Skeletal muscle satellite cell (primary cell): ENCODE measurements around the gene ARHGAP12.

ENCODE experiments used
- H3K27me3 ChIP-seq: 2 replicates; pipeline ENCODE4 v1.7.0; 2013; ENCODE audit warnings: low read length; ENCODE audit not compliant: control insufficient read depth, insufficient read depth
- H3K36me3 ChIP-seq: 2 replicates; pipeline ENCODE4 v1.7.0; 2013; ENCODE audit warnings: mild to moderate bottlenecking, control low read depth, low read length; ENCODE audit not compliant: insufficient read depth
- H3K4me1 ChIP-seq: 2 replicates; pipeline ENCODE4 v1.7.0; 2013; ENCODE audit warnings: low read length; ENCODE audit not compliant: control insufficient read depth, insufficient read depth
- H3K4me2 ChIP-seq: 2 replicates; pipeline ENCODE4 v1.7.0; 2013; ENCODE audit warnings: mild to moderate bottlenecking, low read length
- H3K4me3 ChIP-seq: 2 replicates; pipeline ENCODE4 v1.7.0; 2013; ENCODE audit warnings: low read length
- H3K9ac ChIP-seq: 2 replicates; pipeline ENCODE4 v1.7.0; 2013; ENCODE audit warnings: mild to moderate bottlenecking, low read depth, low read length, moderate library complexity
- H3K9me3 ChIP-seq: replicated peaks from 2 replicates; pipeline ENCODE4 v1.7.0; 2013; ENCODE audit warnings: mild to moderate bottlenecking, control low read depth, low read length

ARHGAP12 gene

GRCh38 chr10:31944071-31944433 lies 15.4 kb upstream of the ARHGAP12 start:
- no peak overlapping the region for H3K4me2 ChIP-seq
- no peak overlapping the region for H3K9ac ChIP-seq
- H3K4me1 ChIP-seq, result peaks cover 51% of the 10 kb centered on the region
- no peak overlapping the region for H3K4me3 ChIP-seq
- H3K27me3 ChIP-seq, result no peaks in the 10 kb centered on the region
- H3K9me3 ChIP-seq, result no peaks in the 10 kb centered on the region
- H3K36me3 ChIP-seq, result no peaks in the 10 kb centered on the region

GRCh38 chr10:31942892-31943291 lies 14.3 kb upstream of the ARHGAP12 start:
- no peaks in the 10 kb centered on the region for H3K27me3 ChIP-seq
- H3K9ac ChIP-seq, result no peak overlapping the region
- H3K36me3 ChIP-seq, result no peaks in the 10 kb centered on the region
- H3K4me1 ChIP-seq, result peaks cover 46% of the 10 kb centered on the region
- H3K4me2 ChIP-seq, result no peak overlapping the region
- H3K9me3 ChIP-seq, result no peaks in the 10 kb centered on the region
- H3K4me3 ChIP-seq, result no peak overlapping the region

- Histone ChIP-seq H3K9ac (no peak overlapping the region), H3K4me2 (no peak overlapping the region), H3K4me3 (no peak overlapping the region), H3K36me3 (no peaks in the 10 kb centered on the region), H3K4me1 (peaks cover 43% of the 10 kb centered on the region), H3K9me3 (no peaks in the 10 kb centered on the region), H3K27me3 (no peaks in the 10 kb centered on the region)
Observed at GRCh38 chr10:31942435-31942834, 13.8 kb upstream of the ARHGAP12 start.

GRCh38 chr10:31940839-31941653 lies 12.4 kb upstream of the ARHGAP12 start:
- Histone ChIP-seq H3K9me3 (no peaks in the 10 kb centered on the region), H3K9ac (peak overlapping the region; percentile 60), H3K36me3 (no peaks in the 10 kb centered on the region), H3K4me2 (peak overlapping the region; percentile 64), H3K4me3 (no peak overlapping the region), H3K4me1 (peaks cover 46% of the 10 kb centered on the region), H3K27me3 (no peaks in the 10 kb centered on the region)

- H3K4me2 ChIP-seq, result peak overlapping the region; percentile 64
- H3K4me3 ChIP-seq, result no peak overlapping the region
- peaks cover 43% of the 10 kb centered on the region for H3K4me1 ChIP-seq
- peak overlapping the region; percentile 60 for H3K9ac ChIP-seq
- no peaks in the 10 kb centered on the region for H3K9me3 ChIP-seq
- no peaks in the 10 kb centered on the region for H3K36me3 ChIP-seq
- H3K27me3 ChIP-seq, result no peaks in the 10 kb centered on the region
Observed at GRCh38 chr10:31939797-31940708, 11.4 kb upstream of the ARHGAP12 start.

- Histone ChIP-seq H3K9ac (peak overlapping the region; percentile 27), H3K4me3 (peak overlapping the region; percentile 31), H3K27me3 (no peaks in the 10 kb centered on the region), H3K36me3 (no peaks in the 10 kb centered on the region), H3K4me2 (peak overlapping the region; percentile 17), H3K4me1 (peaks cover 31% of the 10 kb centered on the region), H3K9me3 (no peaks in the 10 kb centered on the region)
Observed at GRCh38 chr10:31937371-31937770, 8.7 kb upstream of the ARHGAP12 start.

GRCh38 chr10:31936933-31937332 lies 8.3 kb upstream of the ARHGAP12 start:
- Histone ChIP-seq H3K4me3 (peak overlapping the region; percentile 31), H3K4me1 (peaks cover 31% of the 10 kb centered on the region), H3K9ac (peak overlapping the region; percentile 27), H3K36me3 (no peaks in the 10 kb centered on the region), H3K9me3 (no peaks in the 10 kb centered on the region), H3K27me3 (no peaks in the 10 kb centered on the region), H3K4me2 (peak overlapping the region; percentile 17)

GRCh38 chr10:31936086-31936485 lies 7.5 kb upstream of the ARHGAP12 start:
- Histone ChIP-seq H3K9me3 (no peaks in the 10 kb centered on the region), H3K4me3 (no peak overlapping the region), H3K27me3 (no peaks in the 10 kb centered on the region), H3K36me3 (no peaks in the 10 kb centered on the region), H3K4me2 (no peak overlapping the region), H3K9ac (no peak overlapping the region), H3K4me1 (peaks cover 25% of the 10 kb centered on the region)

GRCh38 chr10:31935678-31936077 lies 7.0 kb upstream of the ARHGAP12 start:
- peaks cover 28% of the 10 kb centered on the region for H3K4me1 ChIP-seq
- H3K9me3 ChIP-seq, result no peaks in the 10 kb centered on the region
- no peaks in the 10 kb centered on the region for H3K36me3 ChIP-seq
- no peak overlapping the region for H3K4me2 ChIP-seq
- no peak overlapping the region for H3K9ac ChIP-seq
- no peaks in the 10 kb centered on the region for H3K27me3 ChIP-seq
- H3K4me3 ChIP-seq, result no peak overlapping the region

GRCh38 chr10:31932838-31933237 lies 4.2 kb upstream of the ARHGAP12 start:
- H3K4me1 ChIP-seq, result peaks cover 29% of the 10 kb centered on the region
- H3K4me3 ChIP-seq, result no peak overlapping the region
- no peak overlapping the region for H3K4me2 ChIP-seq
- H3K9ac ChIP-seq, result no peak overlapping the region
- H3K27me3 ChIP-seq, result no peaks in the 10 kb centered on the region
- H3K9me3 ChIP-seq, result no peaks in the 10 kb centered on the region
- H3K36me3 ChIP-seq, result no peaks in the 10 kb centered on the region

- Histone ChIP-seq H3K4me1 (peaks cover 31% of the 10 kb centered on the region), H3K36me3 (no peaks in the 10 kb centered on the region), H3K4me3 (no peak overlapping the region), H3K27me3 (no peaks in the 10 kb centered on the region), H3K9me3 (no peaks in the 10 kb centered on the region), H3K4me2 (peak overlapping the region; percentile 100), H3K9ac (peak overlapping the region; percentile 99)
Observed at GRCh38 chr10:31930856-31931255, 2.2 kb upstream of the ARHGAP12 start.
